Activated T-cell treated with anti-CD3 and anti-CD28 coated beads for 24 hours (primary cell): ENCODE measurements around the gene PITPNC1.
"Not testable (repeated sequence)": the region's sequence is repeated elsewhere in the genome, so short reads cannot be mapped to it uniquely, and the experiment has no call there.

Experiments used
- DNase-seq: peaks from one replicate; pipeline ENCODE4 v3.0.0-alpha.2; 2020; ENCODE audit warnings: low read depth

PITPNC1 gene

DNA sequence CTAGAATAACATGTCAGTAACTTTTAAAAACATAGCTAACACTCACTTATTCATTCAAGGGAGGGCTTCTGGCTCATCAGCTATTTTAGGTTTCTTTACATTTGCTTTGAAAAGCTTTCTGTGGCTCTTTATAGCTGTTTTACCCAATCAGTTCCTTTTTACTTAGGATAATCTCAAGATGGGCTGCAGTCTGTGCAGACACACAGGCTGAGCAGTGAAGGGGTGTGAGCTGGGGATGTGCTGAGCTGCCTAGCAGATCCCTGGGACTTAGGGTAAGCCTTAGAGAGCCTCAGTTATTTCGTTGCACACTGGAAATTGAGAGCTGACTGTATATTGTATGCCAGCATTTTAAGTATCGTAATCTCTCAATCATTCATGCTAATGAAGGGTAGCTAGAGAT is 310.4 kb downstream of the PITPNC1 start:
- no peak for DNase-seq

DNA sequence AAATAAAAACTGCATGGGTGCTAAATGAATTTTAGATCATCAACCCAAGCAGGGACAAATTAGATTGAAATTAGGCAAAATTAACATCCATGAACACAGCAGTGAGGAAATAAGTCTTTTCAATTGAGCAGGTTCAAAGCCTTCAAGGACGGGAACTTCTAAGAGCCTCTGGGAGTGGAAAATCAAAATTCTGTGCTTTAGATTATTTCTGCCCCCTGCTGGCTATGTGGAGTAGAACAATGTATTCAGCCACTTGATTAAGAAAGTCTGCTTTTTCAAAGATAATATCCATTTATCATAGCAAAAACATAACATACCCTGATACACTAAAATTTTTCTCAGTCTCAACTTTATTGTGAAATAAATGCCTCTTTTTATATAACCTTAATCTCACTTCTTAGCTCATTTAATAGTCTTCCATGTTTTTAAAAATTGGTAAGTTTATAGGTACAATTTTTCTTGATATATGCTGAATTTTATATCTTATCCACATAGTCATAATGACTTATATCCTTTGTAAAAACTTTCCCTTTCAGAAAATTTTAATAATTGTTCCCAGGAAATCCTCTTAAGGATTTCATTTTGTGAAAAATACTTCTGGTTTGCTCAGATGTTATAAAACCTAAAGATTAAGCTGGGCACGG is 312.6 kb downstream of the PITPNC1 start:
- DNase-seq = peak; percentile 47

DNA sequence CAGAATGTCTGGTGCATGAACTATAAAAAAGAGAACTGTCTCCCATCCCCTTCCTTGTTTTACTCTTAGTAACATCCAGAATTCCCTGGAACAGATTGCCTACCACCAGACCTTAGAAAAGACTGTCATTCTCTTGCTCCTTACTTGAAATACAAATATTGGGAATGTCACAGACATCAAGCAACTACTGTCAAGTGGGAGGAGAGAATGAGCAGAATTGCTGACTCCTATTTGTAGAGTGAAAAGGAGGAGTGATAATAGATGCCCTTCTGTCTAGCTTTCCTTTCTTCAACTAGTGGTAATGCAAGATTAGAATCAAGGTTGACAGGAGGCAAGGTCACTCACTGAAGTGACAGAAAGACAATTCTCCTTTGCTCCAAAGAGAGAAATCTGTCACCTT is 316.7 kb downstream of the PITPNC1 start:
- DNase-seq = no peak

DNA sequence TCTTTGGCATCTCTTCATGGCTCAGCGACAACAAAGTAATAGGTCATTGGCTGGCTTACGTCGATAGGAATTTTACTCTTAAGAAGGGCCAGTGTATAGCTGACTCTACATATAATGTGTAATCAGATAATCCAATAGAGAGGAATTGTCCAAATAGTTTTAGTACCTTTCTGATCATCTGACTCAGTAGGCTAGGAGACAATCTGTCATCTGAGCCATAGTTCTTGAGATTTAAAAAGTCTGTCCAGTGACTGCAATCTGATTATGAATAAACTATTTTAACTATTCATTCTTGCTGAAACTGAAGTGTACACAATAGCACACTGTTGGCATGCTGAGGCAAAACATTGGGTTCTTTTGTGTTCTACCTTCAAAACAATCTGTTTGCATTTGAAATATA is 319.3 kb downstream of the PITPNC1 start:
- DNase-seq = no peak

DNA sequence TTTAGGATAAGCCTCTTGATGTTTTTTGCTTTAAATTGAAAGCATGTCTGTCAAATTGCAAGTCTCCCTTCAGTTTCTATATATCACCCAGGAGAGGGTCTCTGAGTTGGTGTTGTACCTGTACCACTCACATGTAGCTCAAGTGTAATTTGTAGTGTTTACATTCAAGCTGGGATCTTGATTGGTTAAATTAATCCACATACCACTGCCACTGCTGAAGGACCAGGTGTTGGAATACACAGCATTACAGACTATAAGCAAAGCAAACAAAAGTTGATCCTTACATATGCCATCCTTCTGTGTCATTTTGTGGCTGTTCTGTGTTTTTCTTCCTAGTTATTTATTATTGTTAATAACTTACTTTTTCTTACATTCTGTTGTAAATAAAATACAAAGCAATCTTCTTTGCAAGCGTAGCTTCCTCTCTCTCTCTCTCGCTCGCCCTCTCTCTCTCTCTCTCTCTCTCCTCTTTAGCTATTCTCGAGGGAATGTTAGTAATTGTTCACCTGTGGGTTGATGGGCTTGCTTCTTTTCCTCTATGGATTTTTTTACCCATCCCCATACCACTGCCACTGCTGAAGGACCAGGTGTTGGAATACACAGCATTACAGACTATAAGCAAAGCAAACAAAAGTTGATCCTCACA is 319.9 kb downstream of the PITPNC1 start:
- DNase-seq = no peak

DNA sequence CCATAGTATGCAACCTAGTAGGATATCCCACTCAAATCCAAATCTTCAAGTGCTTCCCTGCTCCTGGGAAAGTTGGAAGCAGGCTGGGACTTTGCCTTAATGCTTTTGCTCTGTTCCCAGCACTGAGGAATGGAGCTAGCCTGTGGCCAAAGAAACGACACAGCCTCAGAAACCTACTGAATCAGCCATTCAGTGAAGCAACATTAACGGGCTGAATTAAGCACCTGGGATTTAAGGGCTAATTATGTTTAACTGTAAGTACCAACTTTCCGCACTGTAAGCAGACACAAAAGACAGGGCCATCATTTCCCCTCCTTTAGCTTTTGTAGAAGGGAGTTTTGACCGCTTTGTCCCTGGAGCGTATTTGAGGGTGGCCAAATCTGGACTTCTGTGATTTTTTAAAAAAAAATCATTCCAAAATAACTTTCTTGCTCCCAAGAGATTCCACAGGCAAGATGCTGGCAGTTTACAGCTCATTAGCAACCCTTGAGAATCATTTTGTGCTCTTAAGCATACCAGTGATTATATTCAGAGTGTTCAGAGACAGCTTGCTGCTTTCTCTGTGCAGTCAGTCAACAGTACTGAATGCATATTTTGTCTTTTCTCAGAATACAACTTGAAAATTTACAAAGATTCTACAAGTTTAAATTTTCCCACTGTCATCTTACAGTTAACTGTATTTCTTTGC is 323.1 kb downstream of the PITPNC1 start:
- no peak for DNase-seq

DNA sequence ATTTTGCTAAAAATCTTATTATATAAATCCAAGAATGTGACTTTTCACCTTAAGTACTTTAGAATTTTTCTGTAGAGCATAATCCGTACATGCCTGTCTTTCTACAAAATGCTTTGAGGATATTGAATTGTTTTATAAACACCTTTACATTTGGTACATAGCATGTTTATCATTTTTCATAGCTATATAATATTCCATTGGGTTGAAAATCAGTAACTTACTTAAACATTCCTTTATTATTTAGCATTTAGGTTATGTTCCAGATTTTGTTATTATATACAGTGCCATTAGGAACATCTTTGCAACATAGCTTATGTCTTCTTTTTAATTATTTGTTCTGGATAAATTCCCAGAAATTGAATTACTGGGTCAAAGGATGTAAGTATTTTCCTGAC is 323.6 kb downstream of the PITPNC1 start:
- no peak for DNase-seq

DNA sequence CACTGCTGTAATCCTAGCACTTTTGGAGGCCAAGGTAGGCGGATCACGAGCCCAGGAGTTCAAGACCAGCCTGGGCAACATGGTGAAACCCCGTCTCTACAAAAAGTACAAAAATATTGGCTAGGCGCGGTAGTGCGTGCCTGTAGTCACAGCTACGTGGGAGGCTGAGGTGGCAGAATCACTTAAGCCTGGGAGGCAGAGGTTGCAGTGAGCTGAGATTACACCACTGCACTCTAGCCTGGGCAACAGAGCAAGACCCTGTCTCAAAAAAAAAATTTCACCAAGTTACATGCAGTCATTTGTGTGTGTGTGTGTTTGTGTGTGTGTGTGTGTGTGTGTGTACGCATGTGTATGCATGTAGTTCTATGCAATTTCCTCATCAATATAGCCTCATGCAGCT is 325.8 kb downstream of the PITPNC1 start:
- DNase-seq = not testable (repeated sequence)

DNA sequence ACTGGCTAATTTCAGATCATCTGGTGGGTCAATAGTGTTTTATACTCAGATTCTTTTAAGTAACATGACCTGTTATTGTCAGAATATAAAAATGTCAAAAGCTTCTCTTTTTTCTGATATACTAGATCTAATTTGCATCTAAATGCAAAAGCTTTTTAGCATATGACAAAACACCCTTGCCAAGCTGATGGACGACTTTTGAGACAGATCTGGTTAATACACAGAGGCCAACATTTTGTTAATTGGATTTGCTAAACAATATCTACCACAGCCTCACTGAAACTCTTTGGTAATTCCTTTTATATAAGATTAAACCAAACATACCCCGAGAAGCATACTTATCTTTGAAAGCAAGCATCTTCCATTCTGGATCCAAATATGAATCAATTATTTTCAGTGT is 330.4 kb downstream of the PITPNC1 start:
- no peak for DNase-seq

DNA sequence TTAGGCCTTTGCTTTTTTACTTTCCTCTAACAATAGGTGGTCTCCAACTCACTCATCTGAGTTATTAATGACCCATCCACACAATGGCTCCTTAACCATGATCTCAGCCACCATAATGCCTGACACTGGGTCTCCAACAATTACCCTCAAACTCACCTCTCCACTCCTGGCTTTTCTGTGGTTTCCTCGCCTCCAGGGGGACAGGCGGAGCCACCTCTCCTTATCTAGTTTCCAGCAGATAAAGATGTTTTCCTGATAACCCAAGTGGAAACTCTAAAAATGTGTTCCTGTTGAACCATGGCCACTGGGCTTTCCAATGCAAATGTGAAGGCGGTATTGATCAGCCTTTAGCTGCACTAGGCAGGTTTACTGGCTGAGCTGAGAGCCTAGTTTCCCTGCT is 331.3 kb downstream of the PITPNC1 start:
- DNase-seq = no peak

DNA sequence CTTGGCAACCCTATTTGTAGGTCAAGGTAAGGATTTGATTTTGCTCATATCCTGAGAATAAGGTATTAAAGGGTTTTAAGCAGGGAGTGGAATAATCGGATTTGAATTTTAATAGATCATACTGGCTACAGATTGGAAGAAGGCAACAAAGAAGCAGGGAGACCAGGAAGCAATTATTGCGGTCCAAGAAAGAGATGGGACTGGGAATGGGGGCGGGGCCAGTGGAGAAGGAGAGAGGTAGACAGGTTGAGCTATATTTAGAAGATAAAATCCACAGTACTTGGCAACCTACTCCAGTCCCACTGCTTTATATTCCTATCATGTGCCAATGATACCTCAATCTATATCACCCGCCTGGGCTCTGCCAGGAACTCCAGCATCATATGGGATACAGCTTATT is 334.8 kb downstream of the PITPNC1 start:
- DNase-seq = no peak

DNA sequence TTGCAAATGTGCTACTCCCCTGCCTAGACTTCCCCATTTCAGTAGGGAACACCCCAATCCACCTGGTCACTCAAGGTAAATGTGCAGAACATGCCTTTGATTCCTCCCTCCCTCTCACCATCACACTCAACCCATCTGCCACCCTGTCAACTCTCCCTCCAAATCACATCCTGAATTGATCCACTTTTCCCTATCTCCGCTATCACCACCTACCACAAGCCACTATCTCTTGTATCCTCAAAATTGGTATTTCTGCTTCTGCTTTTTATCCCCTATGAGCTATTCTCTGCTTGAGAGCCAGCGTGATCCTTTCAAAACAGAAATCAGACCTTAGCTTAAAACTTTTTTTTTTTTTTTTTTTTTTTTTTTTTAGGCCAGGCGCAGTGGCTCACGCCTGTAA is 335.3 kb downstream of the PITPNC1 start:
- DNase-seq = no peak

DNA sequence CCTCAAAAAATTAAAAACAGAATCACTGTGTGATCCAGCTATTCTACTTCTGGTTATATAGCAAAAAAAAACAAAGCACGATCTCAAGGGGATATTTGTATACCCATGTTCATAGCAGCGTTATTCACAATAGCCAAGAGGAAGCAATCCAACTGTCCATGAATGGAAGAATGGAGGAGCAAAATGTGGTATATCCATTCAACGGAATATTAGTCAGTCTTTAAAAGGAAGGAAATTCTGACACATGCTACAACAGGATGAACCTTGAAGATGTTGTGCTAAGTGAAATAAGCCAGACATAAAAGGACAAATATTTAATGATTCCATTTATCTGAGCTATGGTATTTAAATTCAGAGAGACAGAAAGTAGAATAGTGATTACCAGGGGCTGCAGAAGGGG is 336.1 kb downstream of the PITPNC1 start:
- DNase-seq = no peak

DNA sequence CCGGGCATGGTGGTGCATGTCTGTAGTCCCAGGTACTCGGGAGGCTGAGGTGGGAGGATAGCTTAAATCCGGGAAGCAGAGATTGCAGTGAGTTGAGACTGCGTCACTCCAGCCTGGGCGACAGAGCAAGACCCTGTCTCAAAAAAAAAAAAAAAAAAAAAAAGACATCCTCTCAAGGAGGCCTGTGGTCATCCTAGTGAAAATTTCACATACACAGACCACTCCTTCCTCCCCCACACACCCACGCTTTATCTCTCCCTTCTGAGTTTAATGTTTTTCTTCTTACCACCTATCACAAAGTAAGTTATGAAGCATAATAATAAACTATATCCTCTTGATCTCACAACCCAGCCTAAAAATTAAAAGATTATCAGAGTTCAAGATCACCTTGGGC is 339.3 kb downstream of the PITPNC1 start:
- DNase-seq = no peak

DNA sequence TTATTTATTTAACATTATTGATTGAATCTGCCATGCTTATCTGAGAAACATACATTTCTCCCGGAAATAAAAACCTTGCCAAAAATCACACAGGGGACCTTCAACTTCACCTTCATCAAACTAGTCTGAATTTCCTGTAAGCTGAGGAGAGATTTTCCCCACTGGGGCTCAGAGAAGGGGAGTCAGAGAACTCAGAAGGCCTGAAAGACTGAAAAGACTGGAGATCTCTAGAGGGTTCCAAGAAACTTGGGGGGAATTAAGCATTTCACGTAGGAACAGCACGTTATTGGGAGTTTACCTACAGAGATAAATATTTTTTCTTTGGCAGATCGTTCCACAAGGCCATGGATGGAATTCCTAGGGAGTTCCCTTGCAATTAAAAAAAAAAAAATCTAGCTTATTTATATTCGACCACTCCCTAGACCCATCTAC is 340.1 kb downstream of the PITPNC1 start:
- no peak for DNase-seq

DNA sequence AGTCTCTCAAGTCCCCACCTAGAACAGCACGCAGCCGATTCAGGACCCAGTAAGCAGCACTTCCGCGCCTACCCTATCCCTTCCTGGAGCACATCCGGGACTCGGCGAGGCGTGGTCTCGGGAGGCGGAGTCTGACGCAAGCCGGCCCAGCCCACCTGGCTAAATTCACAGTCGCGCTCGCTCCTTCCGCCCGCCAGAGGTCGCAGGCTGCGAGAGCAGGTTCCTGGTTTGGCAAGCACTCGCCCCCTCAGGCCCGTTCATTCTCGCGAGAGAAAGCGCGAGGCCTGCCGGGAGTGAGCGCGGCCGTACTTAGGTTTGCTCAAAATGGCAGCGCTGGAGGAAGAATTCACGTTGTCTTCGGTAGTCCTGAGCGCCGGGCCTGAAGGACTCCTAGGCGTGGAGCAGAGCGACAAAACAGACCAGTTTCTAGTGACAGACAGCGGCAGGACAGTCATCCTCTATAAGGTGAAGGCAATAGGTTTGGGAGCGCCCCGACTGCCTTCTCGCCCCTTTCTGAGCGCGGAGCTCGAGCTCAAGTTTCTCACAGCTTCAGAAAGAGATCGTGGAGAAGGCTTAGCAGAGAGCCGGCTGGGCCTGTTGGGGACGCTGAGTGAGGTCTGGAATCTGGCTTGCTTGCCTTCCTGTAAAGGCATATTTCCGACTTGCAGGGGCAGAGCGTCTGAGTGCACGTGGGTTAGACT is 340.7 kb downstream of the PITPNC1 start, which contains the start of gene NOL11:
Gene NOL11 (plus strand): TSS at position 313 of the 701 bp plus-strand sequence. CDS start 12 bp downstream, at position 325.
- DNase-seq = peak; percentile 99

DNA sequence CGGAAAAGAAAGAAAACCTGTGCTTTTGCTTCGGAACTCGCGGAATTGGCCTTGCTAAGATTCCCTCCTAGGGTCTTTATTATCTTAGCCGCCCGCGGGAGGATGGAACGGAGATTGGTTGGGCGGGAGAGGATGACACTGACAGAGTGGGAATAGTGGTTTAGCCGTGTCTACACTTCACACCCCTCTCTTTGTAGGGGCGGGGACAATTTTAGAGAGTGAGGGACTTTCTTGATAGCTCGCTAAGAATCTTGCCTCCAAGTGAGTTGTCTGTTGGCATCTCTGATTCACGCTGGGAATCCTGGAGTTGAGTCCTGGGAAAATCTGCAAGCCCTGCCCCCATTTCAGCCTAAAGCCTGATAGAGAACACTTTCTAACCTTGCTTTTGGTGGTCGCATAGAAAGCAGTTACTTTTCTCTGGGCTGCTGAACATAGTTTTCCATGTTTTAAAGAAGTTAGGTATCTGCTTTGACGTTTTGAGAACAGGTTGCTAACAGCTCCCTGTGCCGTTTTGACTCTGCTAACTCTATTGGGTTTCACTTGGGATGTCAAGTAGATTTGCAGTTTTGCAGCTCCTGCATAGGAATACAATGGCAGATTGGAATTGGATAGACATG is 341.4 kb downstream of the PITPNC1 start:
- DNase-seq = peak; percentile 44

DNA sequence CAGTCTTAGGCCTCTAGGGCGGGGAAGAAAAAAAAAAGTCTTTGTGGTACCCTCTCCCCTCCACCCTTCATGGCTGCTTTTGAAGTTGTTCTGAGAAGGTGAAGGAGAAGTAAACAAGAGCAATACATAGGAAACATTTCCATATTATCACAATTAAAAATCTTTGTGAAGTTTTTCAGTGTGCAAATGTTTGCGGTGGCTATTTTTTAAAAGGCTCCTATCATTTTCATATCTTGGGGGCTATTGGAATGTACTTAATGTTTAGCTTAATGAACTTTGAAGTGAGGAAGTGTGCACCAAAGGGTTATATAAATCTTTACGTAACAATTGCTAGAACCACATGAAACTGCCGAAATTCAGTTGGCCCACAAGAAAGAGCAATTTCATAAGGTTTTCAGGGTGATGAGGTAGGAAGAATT is 348.3 kb downstream of the PITPNC1 start:
- DNase-seq = no peak

DNA sequence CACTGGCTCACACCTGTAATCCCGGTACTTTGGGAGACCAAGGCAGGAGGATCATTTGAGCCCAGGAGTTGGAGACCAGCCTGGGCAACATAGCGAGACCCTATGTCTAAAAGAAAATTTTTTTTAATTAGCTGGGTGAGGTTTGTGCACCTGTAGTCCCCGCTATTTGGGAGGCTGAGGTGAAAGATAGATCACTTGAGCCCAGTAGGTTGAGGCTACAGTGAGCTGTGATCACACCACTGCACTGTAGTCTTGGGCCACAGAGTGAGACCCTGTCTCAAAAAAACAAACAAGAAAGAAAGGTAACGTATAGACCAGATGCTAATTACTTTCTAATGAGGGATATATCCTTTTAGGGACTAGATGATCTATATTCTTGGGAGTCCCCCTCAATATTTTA is 348.7 kb downstream of the PITPNC1 start:
- no peak for DNase-seq

DNA sequence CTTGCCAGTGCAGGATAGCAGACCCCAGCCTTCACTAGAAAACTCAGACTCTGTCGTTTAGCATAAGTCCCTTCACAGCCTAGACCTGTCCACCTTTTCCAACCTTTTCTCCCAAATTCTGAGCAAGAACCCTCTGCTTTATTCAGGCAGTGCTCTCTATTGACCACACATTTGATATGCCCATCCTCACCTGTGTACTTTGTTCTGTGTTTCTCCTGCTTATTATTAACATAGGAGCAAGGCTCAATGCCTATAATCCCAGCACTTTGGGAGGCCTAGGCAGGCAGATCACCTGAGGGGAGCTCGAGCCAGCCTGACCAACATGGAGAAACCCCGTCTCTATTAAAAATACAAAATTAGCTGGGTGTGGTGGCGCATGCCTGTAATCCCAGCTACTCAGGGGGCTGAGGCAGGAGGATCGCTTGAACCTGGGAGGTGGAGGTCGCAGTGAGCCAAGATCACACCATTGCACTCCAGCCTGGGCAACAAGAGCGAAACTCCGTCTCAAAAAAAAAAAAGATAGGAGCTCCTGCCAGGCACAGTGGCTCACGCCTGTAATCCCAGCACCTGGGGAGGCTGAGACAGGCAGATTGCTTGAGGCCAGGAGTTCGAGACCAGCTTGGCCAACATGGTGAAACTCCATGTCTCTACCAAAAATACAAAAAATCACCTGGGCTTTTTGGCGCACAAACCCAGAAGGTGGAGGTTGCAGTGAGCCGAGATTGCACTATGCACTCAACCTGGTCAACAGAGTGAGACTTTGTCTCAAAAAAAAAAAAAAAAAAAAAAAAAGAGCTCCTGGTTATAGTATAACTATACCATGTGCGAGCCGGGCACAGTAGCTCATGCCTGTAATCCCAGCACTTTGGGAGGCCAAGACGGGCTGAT is 350.3 kb downstream of the PITPNC1 start:
- DNase-seq = not testable (repeated sequence)

DNA sequence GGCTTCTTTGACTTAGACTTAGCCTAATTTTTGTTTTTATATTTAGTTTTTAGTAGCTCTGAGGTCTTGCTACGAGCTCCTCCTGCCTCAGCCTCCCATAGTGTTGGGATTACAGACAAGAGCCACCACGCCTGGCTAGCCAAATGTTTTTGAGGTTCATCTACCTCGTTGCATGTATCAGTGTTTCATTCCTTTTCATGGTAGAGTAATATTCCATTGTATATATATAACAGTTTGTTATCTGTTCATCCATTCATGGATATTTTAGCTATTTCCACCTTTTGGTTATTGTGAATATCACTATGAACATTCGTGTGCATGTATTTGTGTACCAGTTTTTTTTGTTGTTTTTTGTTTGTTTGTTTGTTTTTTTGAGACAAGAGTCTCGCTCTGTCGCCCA is 352.8 kb downstream of the PITPNC1 start:
- DNase-seq = no peak
